ENCODE results near the gene ELP2.

DNA sequence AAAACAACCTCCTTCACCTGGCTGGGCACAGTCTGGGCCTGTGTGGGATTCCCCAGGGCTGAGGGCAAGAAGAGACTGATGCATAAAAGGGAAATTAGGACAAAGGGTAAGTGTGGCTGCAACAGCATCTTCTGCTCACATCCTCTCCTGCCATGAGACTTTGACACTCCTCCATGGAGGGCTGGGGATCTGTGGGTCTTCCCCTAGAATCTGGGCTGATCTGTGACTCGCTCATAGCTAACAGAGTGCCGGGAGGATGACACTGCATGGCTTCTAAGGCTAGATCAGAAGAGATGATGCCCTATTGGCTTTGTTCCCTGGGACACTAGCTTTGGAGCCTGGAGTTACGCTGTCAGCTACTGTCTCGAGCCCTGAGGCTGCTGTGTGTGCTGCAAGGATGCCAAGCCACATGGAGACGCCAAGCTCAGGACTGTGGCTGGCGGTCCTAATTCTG lies 81.9 kb downstream of the ELP2 start:
- TF ChIP-seq CTCF (conservative IDR thresholded peaks at IDR 0.05; ENCODE audit: low read depth, low read length) = no peak
- TF ChIP-seq EZH2phosphoT487 (IDR thresholded peaks at IDR 0.05; ENCODE audit: borderline replicate concordance, low read length) = no peak
